ENCODE data around the gene HYCC1.

Gene HYCC1

GRCh38 chr7:23016345-23017253 is 2.7 kb upstream of the HYCC1 start:
- DNase-seq = no peak

- DNase-seq = no peak
Observed at GRCh38 chr7:23014681-23015080, 751 bp upstream of the HYCC1 start.

- peak; percentile 68 for DNase-seq
Observed at GRCh38 chr7:23012908-23013714, 819 bp downstream of the HYCC1 start.

- no peak for DNase-seq
Observed at GRCh38 chr7:23012186-23012585, 1.7 kb downstream of the HYCC1 start.

GRCh38 chr7:23011222-23011924 is 2.6 kb downstream of the HYCC1 start:
- no peak for DNase-seq

- DNase-seq = no peak
Observed at GRCh38 chr7:23009303-23009702, 4.6 kb downstream of the HYCC1 start.

GRCh38 chr7:23004247-23004520 is 9.7 kb downstream of the HYCC1 start:
- DNase-seq = no peak

GRCh38 chr7:23003505-23004246 is 10.3 kb downstream of the HYCC1 start:
- no peak for DNase-seq

GRCh38 chr7:23002698-23003097 is 11.2 kb downstream of the HYCC1 start:
- DNase-seq = no peak

GRCh38 chr7:23001610-23002009 is 12.3 kb downstream of the HYCC1 start:
- DNase-seq = no peak

- DNase-seq = no peak
Observed at GRCh38 chr7:23000597-23001360, 13.2 kb downstream of the HYCC1 start.

- no peak for DNase-seq
Observed at GRCh38 chr7:22998519-22998896, 15.4 kb downstream of the HYCC1 start.

GRCh38 chr7:22997871-22998518 is 15.9 kb downstream of the HYCC1 start:
- DNase-seq = no peak

GRCh38 chr7:22996470-22996869 is 17.5 kb downstream of the HYCC1 start:
- DNase-seq = no peak

GRCh38 chr7:22995011-22995410 is 18.9 kb downstream of the HYCC1 start:
- DNase-seq = no peak

- no peak for DNase-seq
Observed at GRCh38 chr7:22992874-22993840, 20.8 kb downstream of the HYCC1 start.

- no peak for DNase-seq
Observed at GRCh38 chr7:22990588-22990949, 23.4 kb downstream of the HYCC1 start.

GRCh38 chr7:22989643-22990587 is 24.0 kb downstream of the HYCC1 start:
- no peak for DNase-seq

- DNase-seq = no peak
Observed at GRCh38 chr7:22985436-22985835, 28.5 kb downstream of the HYCC1 start.

Data from activated effector memory CD4-positive, alpha-beta T cell treated with anti-CD3 and anti-CD28 coated beads, Interleukin-2, amount 50 U/mL, for 16 hours (primary cell).